ENCODE measurements around the gene GFY.
"Not testable (repeated sequence)": the region's sequence is repeated elsewhere in the genome, so short reads cannot be mapped to it uniquely, and the experiment has no call there.

Gene GFY

DNA sequence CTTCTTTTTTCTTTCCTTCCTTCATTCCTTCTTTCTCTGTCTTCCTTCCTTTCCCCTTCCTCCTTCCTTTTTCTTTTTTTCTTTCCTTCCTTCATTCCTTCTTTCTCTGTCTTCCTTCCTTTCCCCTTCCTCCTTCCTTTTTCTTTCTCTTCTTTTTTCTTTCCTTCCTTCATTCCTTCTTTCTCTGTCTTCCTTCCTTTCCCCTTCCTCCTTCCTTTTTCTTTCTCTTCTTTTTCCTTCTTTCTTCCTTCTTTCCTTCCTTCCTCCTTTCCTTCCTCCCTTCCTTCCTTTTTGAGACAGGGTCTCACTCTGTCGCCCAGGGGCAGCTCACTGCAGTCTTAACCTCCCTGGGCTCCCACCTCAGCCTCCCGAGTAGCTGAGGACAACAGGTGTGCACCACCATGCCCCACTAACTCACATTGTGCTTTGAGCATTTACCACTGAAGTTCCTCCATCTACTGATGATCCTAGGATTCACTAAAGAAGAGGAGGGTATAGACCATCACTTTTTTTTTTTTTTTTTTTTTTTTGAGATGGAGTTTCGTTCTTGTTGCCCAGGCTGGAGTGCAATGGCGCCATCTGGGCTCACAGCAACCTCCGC lies 19.0 kb downstream of the GFY start:
- DNase-seq (ENCODE audit: low spot score) = not testable (repeated sequence)

DNA sequence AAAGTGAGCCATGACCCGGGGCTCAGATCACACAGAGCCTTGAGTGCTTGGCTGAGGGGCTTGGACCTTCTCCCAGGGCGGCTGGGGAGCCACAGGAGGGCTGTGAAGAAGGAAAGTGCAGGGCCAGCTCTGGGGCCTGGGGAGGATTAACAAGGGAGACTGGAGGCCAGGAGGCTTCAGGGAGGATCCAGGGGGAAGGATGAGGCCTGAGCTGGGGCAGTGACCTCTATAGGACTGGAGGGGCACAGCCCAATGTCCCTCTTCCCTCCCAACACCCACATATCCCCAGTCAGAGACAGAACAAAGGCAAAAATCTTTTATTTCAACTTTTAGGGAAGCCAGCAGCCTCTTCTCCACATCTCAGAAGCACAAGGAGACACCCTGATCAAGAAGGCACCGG lies 20.8 kb downstream of the GFY start:
- DNase-seq (ENCODE audit: low spot score) = no peak

DNA sequence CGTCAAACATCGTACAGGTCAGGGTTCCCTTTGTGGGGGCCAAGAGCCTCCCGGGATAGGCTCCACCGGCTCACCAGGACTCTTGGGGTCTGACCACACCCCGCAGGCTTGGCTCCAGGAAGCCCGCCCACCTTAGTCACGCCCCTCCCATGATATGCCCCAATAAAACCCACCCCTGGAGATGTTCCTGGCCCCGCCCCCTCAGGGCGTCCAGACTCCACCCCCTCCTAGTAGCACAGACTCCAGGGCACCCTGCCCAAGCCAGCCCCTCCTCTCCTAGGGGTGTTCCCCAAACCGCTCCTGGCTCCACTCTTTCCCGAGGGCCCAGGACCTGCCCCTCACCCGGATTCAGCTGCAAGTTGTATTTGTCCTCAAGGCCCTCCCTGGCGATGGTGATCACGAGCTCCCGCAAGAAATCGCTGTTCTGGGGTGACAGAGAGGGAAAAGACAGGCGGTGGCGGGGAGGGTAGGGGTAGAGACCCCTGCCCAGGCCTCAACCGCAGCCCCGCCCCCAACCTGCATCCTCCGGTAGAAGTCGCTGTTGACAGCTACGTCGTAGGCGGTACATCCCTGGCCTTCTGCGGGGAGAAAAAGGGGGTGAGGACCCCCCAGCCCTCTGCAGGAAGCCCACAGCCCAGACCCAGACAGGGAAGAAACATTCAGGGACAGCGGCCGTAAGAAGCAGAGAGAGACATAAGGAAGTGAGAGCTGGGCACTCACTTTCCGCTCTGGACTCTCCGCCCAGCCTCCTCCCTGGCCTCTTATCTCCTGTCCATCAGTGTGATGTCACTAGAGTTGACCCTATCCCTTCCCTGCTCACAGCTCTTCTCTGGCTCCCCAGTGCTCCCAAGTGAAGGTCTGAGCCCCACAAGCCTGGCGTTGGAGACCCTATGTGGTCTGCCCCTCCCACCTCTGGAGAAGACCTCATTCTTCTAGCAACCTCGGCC lies 22.6 kb downstream of the GFY start:
- no peak for DNase-seq (ENCODE audit: low spot score)

DNA sequence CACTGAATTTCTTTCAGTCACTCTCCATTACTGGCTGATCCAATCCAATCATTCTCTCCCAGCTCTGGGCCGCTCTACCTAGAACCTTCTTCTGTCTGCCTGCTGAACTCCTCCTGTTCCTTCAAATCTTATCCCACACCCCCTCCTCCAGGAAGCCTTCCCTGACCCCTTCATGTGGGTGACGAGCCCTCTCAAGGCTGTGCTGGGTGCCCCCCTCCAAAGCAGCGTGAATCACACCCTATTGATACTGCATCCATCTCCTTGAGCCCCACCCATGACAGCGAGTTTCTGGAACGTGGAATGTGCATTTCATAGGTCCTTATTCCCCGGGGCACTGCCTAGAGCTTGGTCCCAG lies 23.2 kb downstream of the GFY start:
- no peak for DNase-seq (ENCODE audit: low spot score)

DNA sequence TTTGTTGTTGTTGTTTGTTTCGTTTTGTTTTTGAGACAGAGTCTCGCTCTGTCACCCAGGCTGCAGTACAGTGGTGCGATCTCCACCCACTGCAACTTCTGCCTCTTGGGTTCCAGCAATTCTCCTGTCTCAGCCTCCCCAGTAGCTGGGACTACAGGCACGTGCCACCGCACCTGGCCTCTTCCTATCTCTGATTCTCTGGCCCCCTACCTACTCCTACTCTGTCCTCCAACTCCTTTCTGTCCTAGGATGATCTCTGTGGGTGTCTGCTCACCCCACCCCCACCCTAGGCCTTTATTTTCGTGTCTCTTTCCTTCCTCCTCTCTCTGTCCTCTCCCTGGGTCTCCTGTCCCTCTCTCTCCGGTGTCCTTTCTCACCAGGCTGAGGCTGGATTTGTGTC lies 25.2 kb downstream of the GFY start:
- no peak for DNase-seq (ENCODE audit: low spot score)

- peak; percentile 96 for DNase-seq (ENCODE audit: low spot score)
Observed at GRCh38 chr19:49451430-49452181, 26.4 kb downstream of the GFY start, which contains the start of gene PIH1D1. Gene PIH1D1, minus strand, starts transcription at chr19:49451814. Its CDS starts 240 bp downstream, at chr19:49451574.

DNA sequence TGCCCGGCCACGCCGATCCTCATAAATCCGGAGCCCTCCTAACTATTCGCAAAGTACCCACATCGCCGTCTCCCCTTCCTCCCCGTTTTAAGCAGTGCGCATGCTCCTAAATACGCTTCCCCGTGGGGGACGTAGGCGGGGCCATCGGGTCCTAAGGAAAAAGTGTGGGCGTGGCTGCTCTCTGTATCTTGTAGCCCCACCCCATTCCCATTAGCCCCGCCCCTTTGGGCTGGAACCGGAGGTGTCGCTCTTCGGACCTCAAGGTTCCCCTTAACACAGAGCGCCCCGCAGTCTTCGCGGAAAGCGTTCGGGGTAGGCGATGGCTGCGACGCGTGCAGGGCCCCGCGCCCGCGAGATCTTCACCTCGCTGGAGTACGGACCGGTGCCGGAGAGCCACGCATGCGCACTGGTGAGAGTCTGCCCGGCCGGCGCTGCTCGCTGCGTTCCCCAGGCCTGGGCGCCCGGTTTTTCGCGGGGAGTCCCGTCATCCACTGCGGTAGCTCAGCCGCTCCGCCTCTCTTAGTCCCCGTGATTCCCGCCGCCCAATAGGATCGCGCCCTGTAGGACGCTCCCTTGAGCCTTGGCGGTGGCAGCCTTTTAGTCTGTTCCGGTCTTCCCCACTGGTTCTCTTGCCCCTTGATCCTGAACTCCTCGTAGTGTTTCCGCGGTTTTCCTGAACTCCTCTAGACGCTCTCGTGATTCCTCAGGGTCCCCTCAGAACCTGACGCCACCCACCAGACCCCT lies 28.0 kb downstream of the GFY start, which contains the start of gene ALDH16A1:
Gene ALDH16A1, plus strand, starts transcription at position 213 of the 744 bp plus-strand sequence. Its CDS starts 107 bp downstream, at position 320.
- DNase-seq (ENCODE audit: low spot score) = peak; percentile 99

DNA sequence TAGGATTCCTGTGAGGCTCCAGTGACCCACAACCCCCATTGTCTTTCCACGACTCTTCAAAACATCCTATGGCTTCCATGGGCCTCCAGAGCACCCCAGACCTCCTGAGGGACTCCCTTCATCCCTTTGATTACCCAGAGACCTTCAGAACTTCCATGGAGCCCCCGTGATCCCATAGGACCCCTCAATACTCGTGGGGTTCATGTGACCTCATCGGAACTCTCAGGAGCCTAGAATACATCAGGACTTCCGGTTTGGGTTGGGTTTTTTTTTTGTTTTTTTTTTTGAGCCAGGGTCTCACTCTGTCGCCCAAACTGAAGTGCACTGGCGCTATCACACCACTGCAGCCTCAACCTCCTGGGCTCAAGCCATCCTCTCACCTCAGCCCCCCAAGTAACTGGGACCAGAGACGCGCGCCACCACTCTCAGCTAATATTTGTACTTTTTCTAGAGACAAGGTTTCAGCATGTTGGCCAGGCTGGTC lies 28.6 kb downstream of the GFY start:
- no peak for DNase-seq (ENCODE audit: low spot score)

DNA sequence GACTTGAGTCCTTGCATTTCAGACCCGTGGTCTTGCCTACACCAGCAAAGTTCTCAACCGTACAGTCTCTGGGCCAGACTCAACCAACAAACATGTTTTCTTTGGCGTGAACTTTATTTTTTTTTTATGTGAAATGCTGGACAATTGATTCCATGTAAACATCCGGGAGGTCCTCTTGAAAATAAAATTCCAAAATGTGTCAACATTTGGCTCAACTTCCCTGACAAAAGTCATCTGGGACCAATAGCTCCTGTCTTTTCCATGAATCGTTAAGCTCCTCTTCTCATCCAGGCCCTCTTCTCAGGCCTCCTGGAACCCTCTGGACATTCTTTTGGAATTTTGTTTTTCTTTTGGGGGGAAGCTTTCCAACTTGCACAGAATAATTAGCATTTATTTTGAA lies 30.6 kb downstream of the GFY start:
- DNase-seq (ENCODE audit: low spot score) = no peak

DNA sequence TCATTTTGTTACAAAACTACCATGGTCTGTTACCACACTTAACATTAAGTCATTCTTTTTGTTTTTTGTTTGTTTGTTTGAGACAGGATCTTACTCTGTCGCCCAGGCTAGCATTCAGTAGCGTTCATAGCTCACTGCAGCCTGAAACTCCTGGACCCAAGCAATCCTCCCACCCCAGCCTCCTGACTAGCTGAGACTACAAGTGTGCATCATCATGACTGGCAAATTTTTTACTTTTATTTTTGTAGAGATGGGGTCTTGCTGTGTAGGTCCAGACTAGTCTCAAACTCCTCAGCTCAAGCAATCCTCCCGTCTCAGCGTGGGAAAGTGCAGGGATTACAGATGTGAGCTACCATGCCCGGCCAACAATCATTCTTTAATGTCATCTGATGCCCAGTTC lies 31.1 kb downstream of the GFY start:
- no peak for DNase-seq (ENCODE audit: low spot score)

DNA sequence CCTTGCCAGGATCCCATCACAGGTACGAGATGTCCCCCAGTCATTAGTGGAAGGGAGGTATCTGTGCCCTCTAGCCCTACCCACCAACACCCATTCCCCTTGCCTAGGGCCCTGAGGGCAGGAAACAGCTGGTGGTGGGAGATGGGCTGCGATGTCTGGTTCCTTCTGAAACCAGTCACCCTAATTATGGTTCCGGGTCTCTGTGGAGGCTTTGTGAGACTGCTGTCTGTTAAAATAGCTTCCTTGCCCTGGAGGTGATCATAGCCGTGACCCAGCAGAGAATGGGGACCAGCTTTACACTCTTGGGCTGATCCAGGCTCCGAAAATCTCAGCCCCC lies 33.3 kb downstream of the GFY start:
- no peak for DNase-seq (ENCODE audit: low spot score)

DNA sequence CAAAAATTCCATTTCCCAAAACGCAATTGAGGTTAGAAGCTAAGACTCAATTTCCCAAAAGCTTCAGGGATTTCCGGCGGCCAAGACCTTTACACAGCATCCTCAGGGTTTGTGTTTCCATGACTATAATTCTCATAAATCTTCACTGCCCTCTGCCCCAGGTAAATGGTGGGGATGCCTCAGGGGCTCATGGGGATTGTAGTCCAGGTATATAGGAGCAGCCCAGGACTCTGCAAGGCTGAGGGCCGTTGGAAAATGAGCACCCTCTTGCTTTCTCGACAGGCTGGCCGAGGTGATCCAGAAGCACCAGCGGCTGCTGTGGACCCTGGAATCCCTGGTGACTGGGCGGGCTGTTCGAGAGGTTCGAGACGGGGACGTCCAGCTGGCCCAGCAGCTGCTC lies 34.2 kb downstream of the GFY start:
- DNase-seq (ENCODE audit: low spot score) = no peak

GRCh38 chr19:49461130-49461529 lies 35.9 kb downstream of the GFY start:
- DNase-seq (ENCODE audit: low spot score) = not testable (repeated sequence)

DNA sequence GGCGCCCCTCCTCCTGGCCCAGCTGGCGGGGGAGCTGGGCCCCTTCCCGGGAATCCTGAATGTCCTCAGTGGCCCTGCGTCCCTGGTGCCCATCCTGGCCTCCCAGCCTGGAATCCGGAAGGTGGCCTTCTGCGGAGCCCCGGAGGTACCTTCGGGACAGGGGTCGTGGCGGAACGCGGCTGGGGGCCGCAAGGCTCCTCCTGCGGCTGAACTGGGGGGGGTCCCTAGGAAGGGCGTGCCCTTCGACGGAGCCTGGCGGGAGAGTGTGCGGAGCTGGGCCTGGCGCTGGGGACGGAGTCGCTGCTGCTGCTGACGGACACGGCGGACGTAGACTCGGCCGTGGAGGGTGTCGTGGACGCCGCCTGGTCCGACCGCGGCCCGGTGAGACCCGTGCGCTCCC lies 36.5 kb downstream of the GFY start:
- DNase-seq (ENCODE audit: low spot score) = no peak

DNA sequence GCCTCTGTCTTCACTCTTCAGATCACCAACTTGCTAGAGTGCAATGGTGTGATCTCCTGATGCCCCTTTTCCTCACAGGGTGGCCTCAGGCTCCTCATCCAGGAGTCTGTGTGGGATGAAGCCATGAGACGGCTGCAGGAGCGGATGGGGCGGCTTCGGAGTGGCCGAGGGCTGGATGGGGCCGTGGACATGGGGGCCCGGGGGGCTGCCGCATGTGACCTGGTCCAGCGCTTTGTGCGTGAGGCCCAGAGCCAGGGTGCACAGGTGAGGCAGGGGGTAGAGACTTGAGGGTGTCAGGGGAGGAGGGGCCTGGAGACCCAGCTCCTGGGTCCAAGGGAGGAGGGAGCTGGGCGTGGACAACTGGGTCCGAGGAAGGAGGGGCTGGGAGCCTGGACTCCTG lies 37.3 kb downstream of the GFY start:
- DNase-seq (ENCODE audit: low spot score) = no peak

- DNase-seq (ENCODE audit: low spot score) = no peak
Observed at GRCh38 chr19:49463960-49464740, 39.0 kb downstream of the GFY start.

GRCh38 chr19:49465371-49465770 lies 40.2 kb downstream of the GFY start:
- no peak for DNase-seq (ENCODE audit: low spot score)

DNA sequence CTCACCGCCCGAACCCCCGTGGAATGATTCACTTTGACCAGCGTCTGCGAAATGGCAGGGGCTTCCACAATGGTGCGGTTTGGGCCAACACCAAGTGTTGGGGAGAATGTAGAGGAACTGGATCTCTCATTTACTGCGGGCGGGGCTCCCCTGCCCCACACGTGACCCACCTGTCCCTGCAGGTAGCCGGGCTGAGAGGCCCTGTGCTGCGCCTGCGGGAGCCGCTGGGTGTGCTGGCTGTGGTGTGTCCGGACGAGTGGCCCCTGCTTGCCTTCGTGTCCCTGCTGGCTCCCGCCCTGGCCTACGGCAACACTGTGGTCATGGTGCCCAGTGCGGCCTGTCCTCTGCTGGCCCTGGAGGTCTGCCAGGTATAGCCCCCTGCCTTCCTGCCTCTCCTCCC lies 43.0 kb downstream of the GFY start:
- DNase-seq (ENCODE audit: low spot score) = no peak

GRCh38 chr19:49468746-49469447 lies 43.7 kb downstream of the GFY start:
- DNase-seq (ENCODE audit: low spot score) = no peak

GRCh38 chr19:49469828-49470614 lies 44.8 kb downstream of the GFY start:
- no peak for DNase-seq (ENCODE audit: low spot score)
